ENCODE results near the gene DUSP16. TPM values are rescaled to one million over a fixed set of nuclear protein-coding genes. Genes with fewer than 3 reads are reported as not detected.
A peak's percentile ranks its signal among the peaks of the same experiment; 100 is the strongest.

The DUSP16 gene
- total RNA-seq, 5 donors from 2014 or later (not counting 1 experiment from before 2014, with no cell fraction given): 44.6 to 72.3 (median 61.0) TPM

DNA sequence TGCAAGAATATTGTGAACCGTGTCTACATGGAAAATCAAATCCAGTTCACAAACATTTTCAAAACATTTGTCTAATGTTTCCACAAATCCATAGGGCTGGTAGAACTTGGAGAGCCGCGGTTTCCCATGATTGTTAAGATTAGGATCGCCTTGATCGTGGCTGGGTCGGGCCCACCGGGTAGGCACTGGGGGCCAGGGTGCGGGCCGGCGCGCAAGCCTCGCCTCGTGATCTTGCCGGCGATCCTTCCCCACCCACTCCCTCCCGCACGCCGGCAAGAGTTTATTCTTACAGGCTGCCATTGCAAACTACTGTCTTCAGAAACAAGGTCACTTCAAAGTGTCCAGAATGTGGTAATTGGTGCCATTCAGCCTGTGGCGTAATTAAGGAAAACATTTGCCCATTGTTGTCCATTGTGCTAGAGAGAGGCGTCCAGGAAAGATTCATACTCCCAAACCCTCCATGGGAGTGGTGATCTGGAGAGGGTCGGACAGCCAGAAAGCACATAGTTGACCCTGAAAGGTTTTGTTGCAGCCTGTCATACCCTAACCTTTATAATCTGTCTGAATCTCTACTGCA, 110.2 kb downstream of the DUSP16 start:
- Histone ChIP-seq H3K36me3 (ENCODE audit: control insufficient read depth in 2 of 2, extremely low read depth in 1 of 2, insufficient read depth in 1 of 2, low read length in 1 of 2) (no peaks in the 10 kb centered on the region), H3K27ac (ENCODE audit: low read length) (no peak overlapping the region), H3K4me1 (ENCODE audit: control insufficient read depth in 1 of 2, extremely low read depth in 1 of 2, insufficient read depth in 2 of 2, low read length in 2 of 2) (peaks cover 0 to 14% of the 10 kb centered on the region in 2 experiments), H3K4me3 (ENCODE audit: control insufficient read depth in 1 of 2, extremely low read depth in 1 of 2, low read length in 1 of 2) (no peak overlapping the region), H3K9me3 (no peaks in the 10 kb centered on the region), H3K27me3 (replicated peaks in 1 of 2; ENCODE audit: control insufficient read depth in 2 of 2, extremely low read depth in 1 of 2, insufficient read depth in 2 of 2, low read length in 1 of 2) (no peaks in the 10 kb centered on the region)
- DNase-seq (no peak), ATAC-seq (replicated peaks in 1 of 4) (no peak)
- H3K27me3 Mint-ChIP-seq: no peaks in the 10 kb centered on the region
- no peak overlapping the region for H3K27ac Mint-ChIP-seq
- H3K9me3 Mint-ChIP-seq: no peaks in the 10 kb centered on the region
- POLR2A ChIA-PET: no interaction called here
- peaks cover 17 to 32% (median 30%) of the 10 kb centered on the region in 3 donors for H3K4me1 Mint-ChIP-seq
- peaks cover 24% of the 10 kb centered on the region for H3K36me3 Mint-ChIP-seq
- 96% methylated on average over 7 of the region's 21 CpGs for WGBS (ENCODE audit: insufficient coverage)
- no peak overlapping the region for H3K4me3 Mint-ChIP-seq
- CTCF ChIA-PET: no interaction called here

DNA sequence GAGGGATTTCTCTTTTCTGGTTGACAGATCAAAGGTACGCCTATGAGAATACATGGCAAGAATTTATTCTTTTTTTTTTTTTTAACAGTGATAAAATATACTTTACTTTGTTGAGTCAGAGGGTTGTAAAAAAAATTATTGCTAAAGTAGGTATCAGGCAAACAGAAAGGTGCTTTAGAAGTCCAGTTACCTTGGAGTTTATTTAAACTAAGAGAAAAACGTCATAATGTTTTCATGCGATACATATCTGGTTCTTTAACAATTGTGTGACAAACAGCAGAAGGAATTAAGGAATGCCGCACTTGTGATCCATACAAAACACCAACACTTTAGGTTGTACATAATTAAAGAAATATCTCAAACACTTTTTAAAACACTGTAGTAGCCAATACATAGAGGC, 111.6 kb downstream of the DUSP16 start:
- H3K27ac Mint-ChIP-seq: no peak overlapping the region

DNA sequence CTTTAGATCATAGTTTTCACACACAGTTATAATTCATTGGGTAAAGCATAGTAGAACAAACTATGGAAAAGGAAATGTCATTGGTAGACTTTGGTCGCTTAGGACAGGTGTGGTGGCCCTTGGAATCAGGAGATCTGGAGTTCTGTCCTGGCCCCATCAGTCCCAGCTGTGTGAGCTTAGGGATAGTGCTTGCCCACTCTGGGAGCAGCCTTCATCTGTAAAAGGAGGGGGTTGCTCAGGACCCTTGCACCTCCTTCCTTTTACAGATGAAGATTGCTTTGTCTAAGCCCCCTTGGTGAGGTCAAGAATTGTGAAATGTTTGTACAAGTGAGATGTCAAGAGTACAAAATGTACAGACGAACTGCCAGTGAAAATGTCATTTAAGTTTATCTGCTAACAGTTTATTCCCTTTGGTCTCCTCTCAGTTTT, 112.6 kb downstream of the DUSP16 start:
- Histone ChIP-seq H3K36me3 (ENCODE audit: control insufficient read depth in 2 of 2, extremely low read depth in 1 of 2, insufficient read depth in 1 of 2, low read length in 1 of 2) (peaks cover 0 to 3% of the 10 kb centered on the region in 2 donors), H3K4me1 (ENCODE audit: control insufficient read depth in 1 of 2, extremely low read depth in 1 of 2, insufficient read depth in 2 of 2, low read length in 2 of 2) (peaks cover 0 to 19% of the 10 kb centered on the region in 2 experiments), H3K9me3 (no peaks in the 10 kb centered on the region), H3K4me3 (ENCODE audit: control insufficient read depth in 1 of 2, extremely low read depth in 1 of 2, low read length in 1 of 2) (no peak overlapping the region), H3K27ac (ENCODE audit: low read length) (no peak overlapping the region), H3K27me3 (replicated peaks in 1 of 2; ENCODE audit: control insufficient read depth in 2 of 2, extremely low read depth in 1 of 2, insufficient read depth in 2 of 2, low read length in 1 of 2) (no peaks in the 10 kb centered on the region)
- 100% methylated on average over 2 of the region's 2 CpGs for WGBS (ENCODE audit: insufficient coverage)
- no peaks in the 10 kb centered on the region for H3K9me3 Mint-ChIP-seq
- no peak overlapping the region for H3K27ac Mint-ChIP-seq
- peaks cover 32% of the 10 kb centered on the region for H3K36me3 Mint-ChIP-seq
- ATAC-seq (replicated peaks in 1 of 4): no peak
- POLR2A ChIA-PET: no interaction called here
- DNase-seq: no peak
- peaks cover 8 to 36% (median 30%) of the 10 kb centered on the region in 3 donors for H3K4me1 Mint-ChIP-seq
- H3K27me3 Mint-ChIP-seq: no peaks in the 10 kb centered on the region
- H3K4me3 Mint-ChIP-seq: no peak overlapping the region
- CTCF ChIA-PET: no interaction called here

More for the DNA sequence above, 111.6 kb downstream of the DUSP16 start:
- H3K4me1 ChIP-seq (ENCODE audit: control insufficient read depth in 1 of 2, extremely low read depth in 1 of 2, insufficient read depth in 2 of 2, low read length in 2 of 2): peaks cover 0 to 15% of the 10 kb centered on the region in 2 experiments
- no peaks in the 10 kb centered on the region for H3K27me3 Mint-ChIP-seq
- no CpG with 5 or more reads among the region's 4 CpGs for WGBS (ENCODE audit: insufficient coverage)
- H3K27ac ChIP-seq (ENCODE audit: low read length): no peak overlapping the region
- no peak for DNase-seq
- H3K9me3 ChIP-seq: no peaks in the 10 kb centered on the region
- ChIA-PET CTCF (no interaction called here), POLR2A (no interaction called here)
- no peaks in the 10 kb centered on the region for H3K27me3 ChIP-seq (replicated peaks in 1 of 2; ENCODE audit: control insufficient read depth in 2 of 2, extremely low read depth in 1 of 2, insufficient read depth in 2 of 2, low read length in 1 of 2)
- peaks cover 0 to 1% of the 10 kb centered on the region in 2 donors for H3K36me3 ChIP-seq (ENCODE audit: control insufficient read depth in 2 of 2, extremely low read depth in 1 of 2, insufficient read depth in 1 of 2, low read length in 1 of 2)
- peaks cover 32% of the 10 kb centered on the region for H3K36me3 Mint-ChIP-seq
- peaks cover 15 to 34% (median 33%) of the 10 kb centered on the region in 3 donors for H3K4me1 Mint-ChIP-seq
- H3K9me3 Mint-ChIP-seq: no peaks in the 10 kb centered on the region
- ATAC-seq (replicated peaks in 1 of 4): no peak
- H3K4me3 Mint-ChIP-seq: no peak overlapping the region
- no peak overlapping the region for H3K4me3 ChIP-seq (ENCODE audit: control insufficient read depth in 1 of 2, extremely low read depth in 1 of 2, low read length in 1 of 2)

DNA sequence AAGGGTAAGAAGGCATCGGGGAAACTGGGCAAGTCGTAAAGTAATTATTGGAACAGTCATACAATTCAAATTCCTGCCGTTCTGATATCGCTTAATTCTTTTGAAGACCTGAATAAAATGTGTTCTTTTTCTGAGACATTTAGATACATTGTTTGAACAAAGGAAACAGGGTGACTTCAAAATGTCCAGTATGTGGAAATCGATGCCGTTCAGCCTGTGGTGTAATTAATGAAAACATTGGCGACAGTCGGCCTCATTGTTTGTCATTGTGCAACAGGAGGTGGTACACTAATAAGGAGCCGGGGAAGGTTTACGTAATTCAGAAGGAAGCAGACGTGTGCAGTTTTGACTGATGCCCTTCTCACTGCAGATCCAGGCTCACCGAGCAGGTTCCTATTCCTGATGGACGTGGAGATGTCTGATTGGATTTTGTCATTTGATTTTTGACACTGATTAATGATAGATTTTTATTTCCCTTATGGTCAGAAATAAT, 113.1 kb downstream of the DUSP16 start:
- Histone ChIP-seq H3K36me3 (ENCODE audit: control insufficient read depth in 2 of 2, extremely low read depth in 1 of 2, insufficient read depth in 1 of 2, low read length in 1 of 2) (peaks cover 0 to 3% of the 10 kb centered on the region in 2 donors), H3K27me3 (replicated peaks in 1 of 2; ENCODE audit: control insufficient read depth in 2 of 2, extremely low read depth in 1 of 2, insufficient read depth in 2 of 2, low read length in 1 of 2) (no peaks in the 10 kb centered on the region), H3K9me3 (no peaks in the 10 kb centered on the region), H3K4me3 (ENCODE audit: control insufficient read depth in 1 of 2, extremely low read depth in 1 of 2, low read length in 1 of 2) (no peak overlapping the region), H3K4me1 (ENCODE audit: control insufficient read depth in 1 of 2, extremely low read depth in 1 of 2, insufficient read depth in 2 of 2, low read length in 2 of 2) (peaks cover 0 to 24% of the 10 kb centered on the region in 2 experiments), H3K27ac (ENCODE audit: low read length) (no peak overlapping the region)
- 100% methylated on average over 11 of the region's 13 CpGs for WGBS (ENCODE audit: insufficient coverage)
- Mint-ChIP-seq H3K4me3 (no peak overlapping the region), H3K36me3 (peaks cover 32% of the 10 kb centered on the region), H3K27me3 (no peaks in the 10 kb centered on the region), H3K27ac (peak overlapping the region in 1 of 2 donors; percentile 4), H3K9me3 (no peaks in the 10 kb centered on the region), H3K4me1 (peaks cover 7 to 37% (median 31%) of the 10 kb centered on the region in 3 donors)
- CTCF ChIA-PET: no interaction called here
- DNase-seq: no peak
- no peak for ATAC-seq (replicated peaks in 1 of 4)
- POLR2A ChIA-PET: no interaction called here

DNA sequence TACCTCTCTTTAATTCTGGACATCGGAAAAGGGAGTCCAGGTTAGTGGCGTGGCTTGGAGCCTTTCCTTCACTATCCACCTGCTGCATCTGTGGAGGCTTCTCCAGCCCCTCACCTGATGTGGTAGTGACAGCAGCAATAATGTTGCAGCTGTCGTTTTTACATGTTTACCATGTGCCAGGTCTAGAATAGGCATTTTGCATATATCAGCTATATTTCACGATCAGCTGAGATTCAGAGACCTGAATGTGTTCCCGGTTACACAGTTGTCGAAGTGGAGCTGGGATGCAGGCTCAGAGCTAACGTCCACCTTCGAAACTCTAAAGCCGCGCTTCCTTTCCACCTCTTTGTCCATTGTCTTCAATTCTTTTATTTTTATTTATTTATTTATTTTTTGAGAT, 114.8 kb downstream of the DUSP16 start:
- peaks cover 0 to 3% of the 10 kb centered on the region in 2 donors for H3K36me3 ChIP-seq (ENCODE audit: control insufficient read depth in 2 of 2, extremely low read depth in 1 of 2, insufficient read depth in 1 of 2, low read length in 1 of 2)
- H3K9me3 ChIP-seq: no peaks in the 10 kb centered on the region
- DNase-seq: no peak
- peaks cover 5 to 39% of the 10 kb centered on the region in 2 experiments for H3K4me1 ChIP-seq (ENCODE audit: control insufficient read depth in 1 of 2, extremely low read depth in 1 of 2, insufficient read depth in 2 of 2, low read length in 2 of 2)
- no peaks in the 10 kb centered on the region for H3K27me3 Mint-ChIP-seq
- H3K4me3 ChIP-seq (ENCODE audit: control insufficient read depth in 1 of 2, extremely low read depth in 1 of 2, low read length in 1 of 2): no peak overlapping the region
- no CpG with 5 or more reads among the region's 10 CpGs for whole genome bisulfite sequencing (ENCODE audit: insufficient coverage)
- POLR2A ChIA-PET: interaction anchor here in 1 of 2 donors (0.6 kb wide), 1 partner anchor 32 kb away, joined by 4 read pairs; no protein-coding TSS in a partner anchor
- H3K4me3 Mint-ChIP-seq: no peak overlapping the region
- CTCF ChIA-PET: no interaction called here
- H3K27ac ChIP-seq (ENCODE audit: low read length): no peak overlapping the region
- H3K27me3 ChIP-seq (replicated peaks in 1 of 2; ENCODE audit: control insufficient read depth in 2 of 2, extremely low read depth in 1 of 2, insufficient read depth in 2 of 2, low read length in 1 of 2): no peaks in the 10 kb centered on the region
- peaks cover 27% of the 10 kb centered on the region for H3K36me3 Mint-ChIP-seq
- no peak overlapping the region for H3K27ac Mint-ChIP-seq
- H3K4me1 Mint-ChIP-seq: peaks cover 24 to 55% (median 49%) of the 10 kb centered on the region in 3 donors
- ATAC-seq (replicated peaks in 1 of 4): no peak
- no peaks in the 10 kb centered on the region for H3K9me3 Mint-ChIP-seq

DNA sequence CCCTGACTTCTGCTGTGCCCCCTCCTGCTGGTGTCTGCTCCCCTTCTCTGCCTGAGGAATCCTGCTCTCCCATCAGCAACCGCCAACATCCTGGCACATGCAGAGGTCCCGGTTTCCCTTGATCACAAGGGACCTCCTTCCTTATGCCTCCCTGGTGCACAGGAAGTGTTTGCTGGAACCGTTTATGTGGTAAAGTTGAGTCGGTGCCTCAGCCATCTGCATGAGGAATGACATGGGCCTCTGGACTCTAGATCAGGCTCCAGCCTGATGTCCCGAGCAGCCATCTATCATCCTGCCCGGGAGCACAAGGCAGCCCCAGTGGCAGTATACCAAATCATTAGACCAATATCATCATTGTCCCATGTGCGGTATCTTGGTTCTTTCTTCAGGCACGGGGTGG, 115.4 kb downstream of the DUSP16 start:
- ATAC-seq (replicated peaks in 1 of 4) (no peak), DNase-seq (no peak)
- H3K27me3 Mint-ChIP-seq: no peaks in the 10 kb centered on the region
- H3K27ac ChIP-seq (ENCODE audit: low read length): no peak overlapping the region
- H3K4me3 ChIP-seq (ENCODE audit: control insufficient read depth in 1 of 2, extremely low read depth in 1 of 2, low read length in 1 of 2): no peak overlapping the region
- H3K27ac Mint-ChIP-seq: peak overlapping the region; percentile 37 to 65
- H3K4me3 Mint-ChIP-seq: no peak overlapping the region
- ChIA-PET CTCF (no interaction called here), POLR2A (interaction anchor here in 1 of 2 donors (0.6 kb wide), 1 partner anchor 31 kb away, joined by 4 read pairs; no protein-coding TSS in a partner anchor)
- no peaks in the 10 kb centered on the region for H3K9me3 Mint-ChIP-seq
- H3K27me3 ChIP-seq (replicated peaks in 1 of 2; ENCODE audit: control insufficient read depth in 2 of 2, extremely low read depth in 1 of 2, insufficient read depth in 2 of 2, low read length in 1 of 2): no peaks in the 10 kb centered on the region
- WGBS (ENCODE audit: insufficient coverage): 86% methylated on average over 1 of the region's 8 CpGs
- H3K4me1 ChIP-seq (ENCODE audit: control insufficient read depth in 1 of 2, extremely low read depth in 1 of 2, insufficient read depth in 2 of 2, low read length in 2 of 2): peaks cover 11 to 43% of the 10 kb centered on the region in 2 experiments
- H3K36me3 ChIP-seq (ENCODE audit: control insufficient read depth in 2 of 2, extremely low read depth in 1 of 2, insufficient read depth in 1 of 2, low read length in 1 of 2): peaks cover 0 to 3% of the 10 kb centered on the region in 2 donors
- no peaks in the 10 kb centered on the region for H3K9me3 ChIP-seq
- H3K36me3 Mint-ChIP-seq: peaks cover 27% of the 10 kb centered on the region
- H3K4me1 Mint-ChIP-seq: peaks cover 30 to 61% (median 55%) of the 10 kb centered on the region in 3 donors
